ACC112 (cell line): ENCODE data around the gene C11orf97.

Experiments used
- H2AFZ ChIP-seq: fragments of 200-600 bp; sonication (generic); one replicate; pipeline ENCODE4 v1.6.0; 2017; ENCODE audit warnings: antibody characterized with exemption, low read length; ENCODE audit not compliant: unreplicated experiment
- H3K27ac ChIP-seq: fragments of 200-600 bp; sonication (generic); 2 replicates; pipeline ENCODE4 v1.5.1; 2014; ENCODE audit warnings: low read depth, mild to moderate bottlenecking, antibody characterized with exemption, low read length, moderate library complexity
- H3K27me3 ChIP-seq: fragments of 200-600 bp; sonication (generic); 2 replicates; pipeline ENCODE4 v1.6.1; 2014; ENCODE audit warnings: mild to moderate bottlenecking, antibody characterized with exemption, low read length, moderate library complexity, mixed read lengths; ENCODE audit not compliant: insufficient read depth
- H3K36me3 ChIP-seq: fragments of 200-600 bp; sonication (generic); 2 replicates; pipeline ENCODE4 v1.6.1; 2016; ENCODE audit warnings: mild to moderate bottlenecking, antibody characterized with exemption, low read length, moderate library complexity, mixed read lengths; ENCODE audit not compliant: insufficient read depth
- H3K4me1 ChIP-seq: fragments of 200-600 bp; sonication (generic); one replicate; pipeline ENCODE4 v1.6.1; 2016; ENCODE audit warnings: low read length, mixed read lengths; ENCODE audit not compliant: insufficient read depth, unreplicated experiment, control insufficient read depth
- H3K4me3 ChIP-seq: fragments of 200-600 bp; sonication (generic); 2 replicates; pipeline ENCODE4 v1.5.1; 2014; ENCODE audit warnings: mild to moderate bottlenecking, low read depth, low read length
- H3K79me2 ChIP-seq: fragments of 200-600 bp; sonication (generic); one replicate; pipeline ENCODE4 v1.6.0; 2016; ENCODE audit warnings: low read length; ENCODE audit not compliant: control insufficient read depth, unreplicated experiment, insufficient read depth

Gene C11orf97

GRCh38 chr11:94525546-94526324 is 13.5 kb downstream of the C11orf97 start:
- Histone ChIP-seq H3K27me3 (no peaks in the 10 kb centered on the region), H3K27ac (no peak overlapping the region), H3K4me1 (no peaks in the 10 kb centered on the region), H3K4me3 (no peak overlapping the region), H3K79me2 (no peaks in the 10 kb centered on the region), H2AFZ (no peak overlapping the region), H3K36me3 (no peaks in the 10 kb centered on the region)

GRCh38 chr11:94526645-94527438 is 14.6 kb downstream of the C11orf97 start:
- no peak overlapping the region for H3K27ac ChIP-seq

GRCh38 chr11:94528551-94528950 is 16.3 kb downstream of the C11orf97 start:
- Histone ChIP-seq H3K27me3 (no peaks in the 10 kb centered on the region), H2AFZ (no peak overlapping the region), H3K4me1 (no peaks in the 10 kb centered on the region), H3K79me2 (no peaks in the 10 kb centered on the region), H3K36me3 (no peaks in the 10 kb centered on the region), H3K4me3 (no peak overlapping the region), H3K27ac (no peak overlapping the region)

More at GRCh38 chr11:94526645-94527438, 14.6 kb downstream of the C11orf97 start:
- Histone ChIP-seq H3K79me2 (no peaks in the 10 kb centered on the region), H3K4me1 (no peaks in the 10 kb centered on the region), H2AFZ (no peak overlapping the region), H3K4me3 (no peak overlapping the region), H3K36me3 (no peaks in the 10 kb centered on the region), H3K27me3 (no peaks in the 10 kb centered on the region)

- H3K4me3 ChIP-seq: no peak overlapping the region
- no peak overlapping the region for H2AFZ ChIP-seq
- no peak overlapping the region for H3K27ac ChIP-seq
- no peaks in the 10 kb centered on the region for H3K36me3 ChIP-seq
- H3K4me1 ChIP-seq: peaks cover 10% of the 10 kb centered on the region
- H3K27me3 ChIP-seq: no peaks in the 10 kb centered on the region
- no peaks in the 10 kb centered on the region for H3K79me2 ChIP-seq
Observed at GRCh38 chr11:94532211-94532610, 19.9 kb downstream of the C11orf97 start.

- H3K4me3 ChIP-seq: no peak overlapping the region
- H3K27me3 ChIP-seq: no peaks in the 10 kb centered on the region
- H3K79me2 ChIP-seq: no peaks in the 10 kb centered on the region
- H3K4me1 ChIP-seq: peaks cover 16% of the 10 kb centered on the region
- peak overlapping the region; percentile 87 for H2AFZ ChIP-seq
- no peak overlapping the region for H3K27ac ChIP-seq
- H3K36me3 ChIP-seq: no peaks in the 10 kb centered on the region
Observed at GRCh38 chr11:94533206-94533605, 20.9 kb downstream of the C11orf97 start.

- no peak overlapping the region for H3K4me3 ChIP-seq
- H3K79me2 ChIP-seq: no peaks in the 10 kb centered on the region
- peak overlapping the region; percentile 87 for H2AFZ ChIP-seq
- no peaks in the 10 kb centered on the region for H3K36me3 ChIP-seq
- H3K4me1 ChIP-seq: peaks cover 16% of the 10 kb centered on the region
- H3K27me3 ChIP-seq: no peaks in the 10 kb centered on the region
- H3K27ac ChIP-seq: no peak overlapping the region
Observed at GRCh38 chr11:94533696-94534630, 21.7 kb downstream of the C11orf97 start.

- H3K79me2 ChIP-seq: no peaks in the 10 kb centered on the region
- H3K4me3 ChIP-seq: no peak overlapping the region
- no peak overlapping the region for H3K27ac ChIP-seq
Observed at GRCh38 chr11:94536386-94536785, 24.1 kb downstream of the C11orf97 start.

GRCh38 chr11:94537031-94537600 is 24.9 kb downstream of the C11orf97 start:
- no peaks in the 10 kb centered on the region for H3K79me2 ChIP-seq
- H3K4me3 ChIP-seq: peak overlapping the region; percentile 39; the same call in 1 of the 2 replicates
- H3K27ac ChIP-seq: no peak overlapping the region
- no peaks in the 10 kb centered on the region for H3K36me3 ChIP-seq
- peaks cover 16% of the 10 kb centered on the region for H3K4me1 ChIP-seq
- H2AFZ ChIP-seq: peak overlapping the region; percentile 47
- H3K27me3 ChIP-seq: no peaks in the 10 kb centered on the region

More at GRCh38 chr11:94536386-94536785, 24.1 kb downstream of the C11orf97 start:
- Histone ChIP-seq H3K27me3 (no peaks in the 10 kb centered on the region), H3K36me3 (no peaks in the 10 kb centered on the region), H2AFZ (no peak overlapping the region), H3K4me1 (peaks cover 16% of the 10 kb centered on the region)

GRCh38 chr11:94539420-94539819 is 27.2 kb downstream of the C11orf97 start:
- Histone ChIP-seq H3K79me2 (no peaks in the 10 kb centered on the region), H3K4me3 (no peak overlapping the region), H3K27ac (no peak overlapping the region), H3K36me3 (no peaks in the 10 kb centered on the region), H3K4me1 (peaks cover 21% of the 10 kb centered on the region), H3K27me3 (no peaks in the 10 kb centered on the region), H2AFZ (no peak overlapping the region)
